ENCODE results near the gene ADAM19. TPM values are rescaled to one million over a fixed set of nuclear protein-coding genes. Genes with fewer than 3 reads are reported as not detected.

ADAM19 gene
- total RNA-seq, 2 donors from 2014 or later = 13.1 to 49.5 TPM

- no peak for DNase-seq (ENCODE audit: low spot score)
- Histone ChIP-seq H3K4me3 (no peak overlapping the region), H3K9me3 (no peaks in the 10 kb centered on the region), H3K4me1 (no peaks in the 10 kb centered on the region), H3K27ac (no peak overlapping the region), H3K27me3 (no peaks in the 10 kb centered on the region), H3K36me3 (no peaks in the 10 kb centered on the region)
- TF ChIP-seq, protein P1, sequence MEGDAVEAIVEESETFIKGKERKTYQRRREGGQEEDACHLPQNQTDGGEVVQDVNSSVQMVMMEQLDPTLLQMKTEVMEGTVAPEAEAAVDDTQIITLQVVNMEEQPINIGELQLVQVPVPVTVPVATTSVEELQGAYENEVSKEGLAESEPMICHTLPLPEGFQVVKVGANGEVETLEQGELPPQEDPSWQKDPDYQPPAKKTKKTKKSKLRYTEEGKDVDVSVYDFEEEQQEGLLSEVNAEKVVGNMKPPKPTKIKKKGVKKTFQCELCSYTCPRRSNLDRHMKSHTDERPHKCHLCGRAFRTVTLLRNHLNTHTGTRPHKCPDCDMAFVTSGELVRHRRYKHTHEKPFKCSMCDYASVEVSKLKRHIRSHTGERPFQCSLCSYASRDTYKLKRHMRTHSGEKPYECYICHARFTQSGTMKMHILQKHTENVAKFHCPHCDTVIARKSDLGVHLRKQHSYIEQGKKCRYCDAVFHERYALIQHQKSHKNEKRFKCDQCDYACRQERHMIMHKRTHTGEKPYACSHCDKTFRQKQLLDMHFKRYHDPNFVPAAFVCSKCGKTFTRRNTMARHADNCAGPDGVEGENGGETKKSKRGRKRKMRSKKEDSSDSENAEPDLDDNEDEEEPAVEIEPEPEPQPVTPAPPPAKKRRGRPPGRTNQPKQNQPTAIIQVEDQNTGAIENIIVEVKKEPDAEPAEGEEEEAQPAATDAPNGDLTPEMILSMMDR (IDR thresholded peaks at IDR 0.05) = no peak
Measured at GRCh38 chr5:157613385-157614245, 38.0 kb upstream of the ADAM19 start.

GRCh38 chr5:157612581-157612980 lies 37.0 kb upstream of the ADAM19 start:
- H3K4me3 ChIP-seq = no peak overlapping the region
- H3K4me1 ChIP-seq = no peaks in the 10 kb centered on the region
- H3K36me3 ChIP-seq = no peaks in the 10 kb centered on the region
- no peaks in the 10 kb centered on the region for H3K9me3 ChIP-seq
- no peak overlapping the region for H3K27ac ChIP-seq
- no peaks in the 10 kb centered on the region for H3K27me3 ChIP-seq
- TF ChIP-seq, protein P1 (IDR thresholded peaks at IDR 0.05) = no peak
- no peak for DNase-seq (ENCODE audit: low spot score)

DNA sequence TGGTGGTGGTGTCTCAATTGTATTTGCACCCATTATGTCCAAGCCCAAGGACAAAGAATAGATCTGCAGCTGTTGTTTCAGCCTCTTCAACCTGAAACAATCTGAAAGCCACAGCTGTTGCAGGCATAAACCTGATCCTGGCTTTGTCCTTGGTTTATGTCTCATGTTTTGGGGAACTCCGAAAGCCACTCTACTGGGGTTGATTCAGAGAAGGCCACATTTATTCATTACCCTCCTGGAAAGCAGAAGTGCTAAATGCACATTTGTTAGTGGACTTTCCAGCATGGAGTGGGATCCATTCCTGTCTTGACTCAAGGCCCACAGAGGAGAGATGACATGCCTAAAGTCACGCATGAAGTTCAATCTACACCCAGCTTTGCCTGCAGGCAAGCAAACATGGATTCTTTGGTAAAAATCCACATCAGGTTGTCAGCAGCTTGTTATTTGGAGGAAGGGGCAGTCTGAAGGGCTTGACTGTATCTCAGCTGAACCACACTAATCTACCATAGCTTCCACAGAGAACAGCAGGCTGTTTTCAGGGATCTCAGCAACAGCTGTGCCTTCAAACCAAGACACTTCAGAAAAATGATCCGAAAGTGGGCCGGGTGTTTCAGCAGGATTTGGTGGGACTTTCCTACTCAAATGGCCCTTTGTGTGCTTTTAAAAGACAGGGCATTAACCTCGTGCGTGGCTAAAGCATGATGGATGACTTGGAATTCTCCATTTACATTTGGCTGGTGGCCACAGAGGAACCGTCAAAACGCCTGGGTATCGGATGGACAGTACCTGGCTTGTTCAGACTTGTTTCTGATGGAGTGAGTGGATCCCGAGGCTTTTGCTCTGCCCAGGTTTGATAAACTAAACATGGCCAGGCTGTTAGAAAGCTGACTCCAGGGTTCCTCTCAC lies 36.2 kb upstream of the ADAM19 start:
- H3K27me3 ChIP-seq = no peaks in the 10 kb centered on the region
- H3K36me3 ChIP-seq = no peaks in the 10 kb centered on the region
- DNase-seq (ENCODE audit: low spot score) = no peak
- no peaks in the 10 kb centered on the region for H3K9me3 ChIP-seq
- H3K4me1 ChIP-seq = no peaks in the 10 kb centered on the region
- no peak overlapping the region for H3K27ac ChIP-seq
- TF ChIP-seq, protein P1 (IDR thresholded peaks at IDR 0.05) = no peak
- no peak overlapping the region for H3K4me3 ChIP-seq

DNA sequence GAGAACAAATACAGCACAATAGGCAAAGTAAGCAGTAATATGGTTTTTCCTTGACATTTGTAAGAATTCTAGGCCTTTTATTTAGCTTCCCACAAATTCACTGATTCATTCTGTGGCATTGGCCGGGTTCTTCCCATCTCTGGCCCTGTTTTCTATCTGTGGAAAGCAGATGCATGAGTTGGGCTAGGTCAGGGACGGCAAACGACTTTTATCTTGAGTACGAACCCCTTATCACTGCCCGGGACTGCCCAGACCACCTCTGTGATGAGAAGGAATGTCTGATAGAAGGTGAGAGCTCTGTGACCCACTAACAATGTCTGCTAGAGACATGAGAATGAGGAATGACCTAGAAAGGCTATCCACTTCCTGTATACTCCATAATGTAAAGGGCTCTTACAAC lies 35.4 kb upstream of the ADAM19 start:
- H3K36me3 ChIP-seq = no peaks in the 10 kb centered on the region
- DNase-seq (ENCODE audit: low spot score) = no peak
- TF ChIP-seq, protein P1 (IDR thresholded peaks at IDR 0.05) = no peak
- no peak overlapping the region for H3K27ac ChIP-seq
- no peaks in the 10 kb centered on the region for H3K9me3 ChIP-seq
- no peaks in the 10 kb centered on the region for H3K27me3 ChIP-seq
- H3K4me3 ChIP-seq = no peak overlapping the region
- H3K4me1 ChIP-seq = no peaks in the 10 kb centered on the region

DNA sequence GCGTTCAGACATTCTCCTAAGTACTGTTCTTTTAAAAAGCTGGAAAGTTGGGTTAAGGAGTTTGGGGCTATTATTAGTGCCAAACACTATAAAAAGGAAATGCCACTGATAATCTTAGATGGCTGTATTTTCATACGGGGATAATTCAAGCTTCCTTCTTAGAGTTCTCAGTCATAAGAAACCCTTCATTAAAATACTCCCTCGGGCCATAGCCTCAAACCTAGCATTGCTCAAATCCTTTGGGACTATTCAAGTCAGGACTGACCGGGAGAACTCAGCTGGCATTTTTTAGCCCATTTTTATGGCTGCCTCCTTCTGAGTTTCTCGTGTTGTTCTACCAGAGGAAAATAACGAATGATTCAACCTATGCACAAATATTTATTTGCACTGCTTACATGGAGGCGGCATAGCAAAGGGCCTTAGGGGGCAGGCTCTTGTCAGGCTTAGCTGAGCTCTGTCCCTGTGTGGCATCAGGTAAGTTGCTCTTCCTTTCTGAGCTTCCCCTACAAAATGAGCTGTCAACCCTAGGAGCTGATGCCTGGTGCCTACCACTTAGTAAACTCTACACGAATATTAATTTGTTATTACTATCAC lies 33.5 kb upstream of the ADAM19 start:
- Histone ChIP-seq H3K9me3 (no peaks in the 10 kb centered on the region), H3K4me3 (no peak overlapping the region), H3K36me3 (no peaks in the 10 kb centered on the region), H3K27me3 (no peaks in the 10 kb centered on the region), H3K4me1 (no peaks in the 10 kb centered on the region), H3K27ac (no peak overlapping the region)
- DNase-seq (ENCODE audit: low spot score) = no peak
- TF ChIP-seq, protein P1 (IDR thresholded peaks at IDR 0.05) = no peak
